IMR-90 (cell line): ENCODE data around the gene MAD2L2. TPM values are rescaled to one million over a fixed set of nuclear protein-coding genes. Genes with fewer than 3 reads are reported as not detected.

Experiments
- ATAC-seq: fragments of 200-7000 bp; cut with Tn5 transposase; 2 replicates; pipeline ENCODE4 v1.9.1; 2020; ENCODE audit warnings: low read depth, mild to moderate bottlenecking, moderate library complexity
- BruUV-seq: library from RNA; stranded (reverse); fragments of 400-500 nt; replicated peaks from 2 replicates; lab custom pipeline; 2021; lab: Mats Ljungman, UMichigan
- CTCF ChIA-PET: fragments of 300-600 bp; formaldehyde crosslinking; extraction: SDS; loops from one replicate; lab custom pipeline; 2021; ENCODE audit warnings: antibody characterized with exemption; lab: Yijun Ruan, JAX
- POLR2A ChIA-PET: fragments of 300-600 bp; sonication (Branson Sonifier 250); formaldehyde crosslinking; loops from one replicate; lab custom pipeline; 2022; ENCODE audit warnings: antibody characterized with exemption; ENCODE audit not compliant: unreplicated experiment; lab: Charles Lee
- DNase-seq: peaks from one replicate; pipeline ENCODE4 v3.0.0; 2013
- H2AFZ ChIP-seq: replicated peaks from 2 replicates; pipeline ENCODE3; 2013; ENCODE audit warnings: low read length, mild to moderate bottlenecking; ENCODE audit not compliant: poor library complexity
- H2AK5ac ChIP-seq: 2 replicates; pipeline ENCODE4 v1.6.1; 2013; ENCODE audit warnings: low read depth, low read length, inconsistent platforms
- H2AK9ac ChIP-seq: replicated peaks from 2 replicates; pipeline ENCODE3; 2013; ENCODE audit warnings: mild to moderate bottlenecking, low read depth, low read length, moderate library complexity; ENCODE audit not compliant: poor library complexity
- H2BK120ac ChIP-seq: 2 replicates; pipeline ENCODE4 v1.6.1; 2013; ENCODE audit warnings: low read depth, low read length, inconsistent platforms
- H2BK15ac ChIP-seq: 3 replicates; pipeline ENCODE4 v1.6.1; 2013; ENCODE audit warnings: low read depth, low read length, inconsistent platforms
- H2BK20ac ChIP-seq: 2 replicates; pipeline ENCODE4 v1.6.1; 2013; ENCODE audit warnings: low read depth, mild to moderate bottlenecking, inconsistent platforms, low read length, moderate library complexity
- H2BK5ac ChIP-seq: 2 replicates; pipeline ENCODE4 v1.6.1; 2013; ENCODE audit warnings: mild to moderate bottlenecking, low read depth, low read length, inconsistent platforms; ENCODE audit not compliant: poor library complexity, severe bottlenecking
- H3K14ac ChIP-seq: replicated peaks from 2 replicates; pipeline ENCODE4 v1.6.1; 2013; ENCODE audit warnings: low read depth, low read length, inconsistent platforms
- H3K18ac ChIP-seq: 2 replicates; pipeline ENCODE4 v1.6.1; 2013; ENCODE audit warnings: low read depth, low read length, control low read depth
- H3K23ac ChIP-seq: 2 replicates; pipeline ENCODE4 v1.6.1; 2013; ENCODE audit warnings: low read depth, low read length, inconsistent platforms
- H3K27ac ChIP-seq: 2 replicates; pipeline ENCODE4 v1.5.1; 2013; ENCODE audit warnings: mild to moderate bottlenecking, control low read depth, low read length; ENCODE audit not compliant: insufficient read depth
- H3K27me3 ChIP-seq: 2 replicates; pipeline ENCODE4 v1.6.1; 2013; ENCODE audit warnings: low read length; ENCODE audit not compliant: control insufficient read depth, insufficient read depth
- H3K36me3 ChIP-seq: 2 replicates; pipeline ENCODE4 v1.6.1; 2013; ENCODE audit warnings: low read length, mixed read lengths; ENCODE audit not compliant: control insufficient read depth, insufficient read depth
- H3K4ac ChIP-seq: 2 replicates; pipeline ENCODE4 v1.6.1; 2013; ENCODE audit warnings: low read depth, low read length, inconsistent platforms
- H3K4me1 ChIP-seq: 2 replicates; pipeline ENCODE4 v1.6.1; 2013; ENCODE audit warnings: low read length, mixed read lengths; ENCODE audit not compliant: control insufficient read depth, insufficient read depth
- H3K4me2 ChIP-seq: 2 replicates; pipeline ENCODE4 v1.6.1; 2013; ENCODE audit warnings: low read depth, mild to moderate bottlenecking, control low read depth, low read length, moderate library complexity
- H3K4me3 ChIP-seq: 2 replicates; pipeline ENCODE4 v1.5.1; 2013; ENCODE audit warnings: low read depth, mild to moderate bottlenecking, control low read depth, low read length, moderate library complexity; ENCODE audit not compliant: insufficient read depth
- H3K56ac ChIP-seq: 2 replicates; pipeline ENCODE4 v1.6.1; 2013; ENCODE audit warnings: low read length, inconsistent platforms; ENCODE audit not compliant: insufficient read depth; ENCODE audit errors: extremely low read depth
- H3K79me1 ChIP-seq, 2 experiments: 2 replicates each; pipeline ENCODE4 v1.6.1; 2013; ENCODE audit warnings: low read length in 2 of 2, inconsistent platforms in 1 of 2, low read depth in 1 of 2
- H3K9ac ChIP-seq: 2 replicates; pipeline ENCODE4 v1.6.1; 2013; ENCODE audit warnings: low read depth, low read length, control low read depth
- H3K9me1 ChIP-seq: 2 replicates; pipeline ENCODE4 v1.6.1; 2013; ENCODE audit warnings: low read length, inconsistent platforms; ENCODE audit not compliant: insufficient read depth
- H3K9me3 ChIP-seq: 2 replicates; pipeline ENCODE4 v1.6.1; 2013; ENCODE audit warnings: low read length; ENCODE audit not compliant: control insufficient read depth, insufficient read depth
- H4K20me1 ChIP-seq: 2 replicates; pipeline ENCODE4 v1.6.1; 2013; ENCODE audit warnings: low read length, inconsistent platforms; ENCODE audit not compliant: insufficient read depth
- H4K5ac ChIP-seq: 2 replicates; pipeline ENCODE4 v1.6.1; 2013; ENCODE audit warnings: mild to moderate bottlenecking, low read depth, low read length, control low read depth
- H4K8ac ChIP-seq, 2 experiments: 2 replicates each; pipeline ENCODE4 v1.6.1; 2013; ENCODE audit warnings: low read depth in 2 of 2, low read length in 2 of 2, control low read depth in 1 of 2, inconsistent platforms in 1 of 2
- H4K91ac ChIP-seq: 2 replicates; pipeline ENCODE4 v1.6.1; 2013; ENCODE audit warnings: low read depth, low read length, inconsistent platforms; ENCODE audit not compliant: insufficient read depth
- BHLHE40 ChIP-seq: fragments of 150-350 bp; IDR thresholded peaks from 2 replicates; pipeline ENCODE4 v1.6.1; 2016; ENCODE audit warnings: mild to moderate bottlenecking, low read depth, low read length
- CHD1 ChIP-seq: IDR thresholded peaks from 2 replicates; pipeline ENCODE4 v1.6.1; 2012; ENCODE audit warnings: low read depth, low read length, improper control_type of control experiment
- CTCF ChIP-seq: conservative IDR thresholded peaks from 2 replicates; pipeline ENCODE4 v1.5.1; 2012; ENCODE audit warnings: mild to moderate bottlenecking, low read depth, low read length, improper control_type of control experiment
- ELK1 ChIP-seq: fragments of 150-350 bp; IDR thresholded peaks from 2 replicates; pipeline ENCODE4 v1.6.1; 2016; ENCODE audit warnings: low read depth, mild to moderate bottlenecking, low read length, moderate library complexity, borderline replicate concordance
- MAFK ChIP-seq: IDR thresholded peaks from 2 replicates; pipeline ENCODE4 v1.6.1; 2012; ENCODE audit warnings: low read depth, low read length, improper control_type of control experiment
- MAZ ChIP-seq: IDR thresholded peaks from 2 replicates; pipeline ENCODE4 v1.6.1; 2012; ENCODE audit warnings: low read depth, mild to moderate bottlenecking, low read length, improper control_type of control experiment, moderate library complexity, borderline replicate concordance
- MXI1 ChIP-seq: IDR thresholded peaks from 2 replicates; pipeline ENCODE4 v1.6.1; 2012; ENCODE audit warnings: low read depth, mild to moderate bottlenecking, low read length, moderate library complexity, borderline replicate concordance
- NFE2L2 ChIP-seq: fragments of 150-350 bp; IDR thresholded peaks from 2 replicates; pipeline ENCODE4 v1.6.1; 2016; ENCODE audit warnings: low read depth, mild to moderate bottlenecking, low read length
- POLR2A ChIP-seq: IDR thresholded peaks from 2 replicates; pipeline ENCODE4 v1.6.1; 2012; ENCODE audit warnings: mild to moderate bottlenecking, low read depth, low read length
- RAD21 ChIP-seq: IDR thresholded peaks from 2 replicates; pipeline ENCODE4 v1.6.1; 2012; ENCODE audit warnings: low read length, improper control_type of control experiment
- RCOR1 ChIP-seq: IDR thresholded peaks from 2 replicates; pipeline ENCODE4 v1.6.1; 2012; ENCODE audit warnings: mild to moderate bottlenecking, low read length, improper control_type of control experiment; ENCODE audit not compliant: insufficient replicate concordance
- RFX5 ChIP-seq: IDR thresholded peaks from 2 replicates; pipeline ENCODE4 v1.8.0; 2012; ENCODE audit warnings: low read depth, mild to moderate bottlenecking, low read length, moderate library complexity
- SMC3 ChIP-seq: fragments of 150-350 bp; IDR thresholded peaks from 2 replicates; pipeline ENCODE4 v1.6.1; 2016; ENCODE audit warnings: low read depth, mild to moderate bottlenecking, antibody characterized with exemption, low read length, moderate library complexity
- USF2 ChIP-seq: fragments of 150-350 bp; IDR thresholded peaks from 2 replicates; pipeline ENCODE4 v1.6.1; 2017; ENCODE audit warnings: mild to moderate bottlenecking, antibody characterized with exemption, low read length, low read depth
- WGBS, 2 experiments: methylation state at CpG; one replicate each; pipeline versions ENCODE4 v1.1.5 to v1.1.7; 2013; ENCODE audit warnings: missing lambda C conversion rate in 2 of 2; ENCODE audit not compliant: insufficient read length in 1 of 2; ENCODE audit errors: extremely low coverage in 2 of 2; 5-methylcytosine and 5-hydroxymethylcytosine counted together
- dilution Hi-C: fragments of 300-500 bp; cut with HindIII; formaldehyde crosslinking; loops from one replicate; pipeline ENCODE4 v1.14.3; 2018; ENCODE audit warnings: low sequenced_read_pairs; ENCODE audit not compliant: unreplicated experiment
- in situ Hi-C: fragments of 300-500 bp; cut with MboI; formaldehyde crosslinking; loops from 3 replicates; pipeline ENCODE4 v1.14.3; 2019; ENCODE audit warnings: low sequenced_read_pairs, inconsistent platforms, mixed read lengths
- intact Hi-C: fragments of 100-400 bp; cut with micrococcal nuclease; formaldehyde crosslinking; loops from 2 replicates; pipeline ENCODE4 v1.10.0; 2022
- polyA plus RNA-seq, 3 experiments: library from polyadenylated mRNA; depleted of rRNA; stranded (reverse); fragments of >200 nt; gene quantifications; 2 replicates each; pipeline ENCODE4 v1.2.3, GENCODE V29; 2012; ENCODE audit warnings: low replicate concordance in 1 of 3
- total RNA-seq: library from RNA; depleted of rRNA; stranded (reverse); fragments of >200 nt; gene quantifications from 2 replicates; pipeline ENCODE4 v1.2.3, GENCODE V29; 2012

The MAD2L2 gene
- total and polyA plus RNA-seq, 2 of the 4 experiments (the other 2 are of a cell fraction) = 44.6 to 70.9 TPM

- H3K27me3 ChIP-seq = no peaks in the 10 kb centered on the region
- H2BK5ac ChIP-seq = no peak overlapping the region
- H2AK5ac ChIP-seq = no peak overlapping the region
- in situ Hi-C loops = no loop called here
- dilution Hi-C loops = no loop called here
- no peak overlapping the region for H3K23ac ChIP-seq
- BruUV-seq = no TSS peak
- no peaks in the 10 kb centered on the region for H4K20me1 ChIP-seq
- WGBS, 2 experiments = 93% methylated on average over 8 of the region's 14 CpGs; no CpG with 5 or more reads in 1 of the 2 experiments
- no peak overlapping the region for H2BK120ac ChIP-seq
- no peak overlapping the region for H3K56ac ChIP-seq
- H2AFZ ChIP-seq = peak overlapping the region; percentile 14
- DNase-seq = no peak
- H3K9ac ChIP-seq = no peak overlapping the region
- H3K4me2 ChIP-seq = no peak overlapping the region
- peaks cover 3% of the 10 kb centered on the region; the same call in 1 of the 2 replicates for H3K9me1 ChIP-seq
- H4K91ac ChIP-seq = no peak overlapping the region
- no peak for ATAC-seq
- no peak overlapping the region for H2BK15ac ChIP-seq
- POLR2A ChIA-PET = no interaction called here
- no peaks in the 10 kb centered on the region for H3K9me3 ChIP-seq
- 0 out of 4 replicates have a peak, but pooled peaks cover 0 to 3% of the 10 kb centered on the region in 2 experiments for H3K79me1 ChIP-seq
- intact Hi-C loops = no loop called here
- H3K4ac ChIP-seq = no peak overlapping the region
- no peak overlapping the region for H3K27ac ChIP-seq
- no peak overlapping the region for H3K18ac ChIP-seq
- no peak overlapping the region for H4K8ac ChIP-seq
- no peak overlapping the region for H3K4me3 ChIP-seq
- H2BK20ac ChIP-seq = no peak overlapping the region
- TF ChIP-seq CHD1 (no peak), RAD21 (no peak), RFX5 (no peak), POLR2A (no peak), MXI1 (no peak), MAZ (no peak), NFE2L2 (no peak), ELK1 (no peak), BHLHE40 (no peak), RCOR1 (no peak), MAFK (no peak), USF2 (no peak), SMC3 (no peak), CTCF (no peak)
- no peak overlapping the region for H3K14ac ChIP-seq
- peaks cover 48% of the 10 kb centered on the region for H3K36me3 ChIP-seq
- H2AK9ac ChIP-seq = peak overlapping the region; percentile 42
- no peak overlapping the region for H4K5ac ChIP-seq
- CTCF ChIA-PET = no interaction called here
- no peaks in the 10 kb centered on the region for H3K4me1 ChIP-seq
These were observed 7.7 kb downstream of the MAD2L2 start for GRCh38 chr1:11673089-11673769.
